Keratinocyte (primary cell): ENCODE results near the gene ZNF836. TPM values are rescaled to one million over a fixed set of nuclear protein-coding genes. Genes with fewer than 3 reads are reported as not detected.

Source experiments
- DNase-seq: peaks from one replicate; pipeline ENCODE4 v3.0.0-alpha.2; 2011; ENCODE audit warnings: low read depth, missing footprints, low spot score
- FAIRE-seq: peaks from 2 replicates; lab custom pipeline; 2011; peaks lifted over from hg19 to GRCh38; lab: Jason Lieb, UNC
- H2AFZ ChIP-seq: 2 replicates; pipeline ENCODE4 v1.6.0; 2012; ENCODE audit warnings: low read length, control low read depth, inconsistent platforms; ENCODE audit not compliant: control insufficient read depth
- H3K27ac ChIP-seq: 2 replicates; pipeline ENCODE4 v1.5.1; 2011; ENCODE audit warnings: low read length; ENCODE audit not compliant: control insufficient read depth, insufficient read depth
- H3K27me3 ChIP-seq: 3 replicates; pipeline ENCODE4 v1.6.0; 2011; ENCODE audit warnings: low read length; ENCODE audit not compliant: control insufficient read depth, insufficient read depth; ENCODE audit errors: extremely low read depth
- H3K36me3 ChIP-seq, 2 experiments: 2 replicates in 1 of 2; 3 replicates in 1 of 2; pipeline ENCODE4 v1.5.1; 2011; ENCODE audit warnings: low read length in 2 of 2, mild to moderate bottlenecking in 1 of 2; ENCODE audit not compliant: control insufficient read depth in 2 of 2, insufficient read depth in 2 of 2; ENCODE audit errors: extremely low read depth in 1 of 2
- H3K4me1 ChIP-seq: 3 replicates; pipeline ENCODE4 v1.5.1; 2011; ENCODE audit warnings: low read length; ENCODE audit not compliant: control insufficient read depth, insufficient read depth; ENCODE audit errors: extremely low read depth
- H3K4me2 ChIP-seq: 3 replicates; pipeline ENCODE4 v1.6.0; 2011; ENCODE audit warnings: low read depth, low read length; ENCODE audit not compliant: control insufficient read depth, insufficient read depth; ENCODE audit errors: extremely low read depth
- H3K4me3 ChIP-seq, 3 experiments: fragments of 200-600 bp in 1 of 3; sonication (generic) in 1 of 3; 2 replicates in 2 of 3; 3 replicates in 1 of 3; pipeline ENCODE4 v1.5.1; 2011 to 2016; ENCODE audit warnings: low read length in 3 of 3, mild to moderate bottlenecking in 3 of 3, control low read depth in 2 of 3, inconsistent platforms in 1 of 3, low read depth in 1 of 3, mixed read lengths in 1 of 3, mixed run types in 1 of 3, moderate library complexity in 1 of 3; ENCODE audit not compliant: control insufficient read depth in 2 of 3, insufficient read depth in 2 of 3; ENCODE audit errors: extremely low read depth in 1 of 3
- H3K79me2 ChIP-seq: 2 replicates; pipeline ENCODE4 v1.6.0; 2012; ENCODE audit warnings: low read length; ENCODE audit not compliant: control insufficient read depth, insufficient read depth
- H3K9ac ChIP-seq: 3 replicates; pipeline ENCODE4 v1.6.0; 2011; ENCODE audit warnings: low read length; ENCODE audit not compliant: control insufficient read depth, insufficient read depth; ENCODE audit errors: extremely low read depth
- H3K9me1 ChIP-seq: 3 replicates; pipeline ENCODE4 v1.6.0; 2011; ENCODE audit warnings: low read length; ENCODE audit not compliant: control insufficient read depth, insufficient read depth; ENCODE audit errors: extremely low read depth
- H3K9me3 ChIP-seq: 2 replicates; pipeline ENCODE4 v1.5.1; 2012; ENCODE audit warnings: low read depth, low read length; ENCODE audit not compliant: control insufficient read depth
- H4K20me1 ChIP-seq: 3 replicates; pipeline ENCODE4 v1.6.0; 2011; ENCODE audit warnings: low read length; ENCODE audit not compliant: control insufficient read depth, insufficient read depth; ENCODE audit errors: extremely low read depth
- CTCF ChIP-seq, 3 experiments: IDR thresholded peaks in 1 of 3; conservative IDR thresholded peaks in 1 of 3; optimal IDR thresholded peaks in 1 of 3; 2 replicates in 2 of 3; 3 replicates in 1 of 3; pipeline versions ENCODE3 to v1.5.1; 2011; ENCODE audit warnings: low read length in 3 of 3, mild to moderate bottlenecking in 3 of 3, moderate library complexity in 2 of 3, control low read depth in 1 of 3, inconsistent platforms in 1 of 3; ENCODE audit not compliant: insufficient read depth in 2 of 3; ENCODE audit errors: extremely low read depth in 1 of 3
- EZH2 ChIP-seq: IDR thresholded peaks from one replicate; pipeline ENCODE4 v1.6.1; 2012; ENCODE audit warnings: inconsistent platforms, mild to moderate bottlenecking, low read length, moderate library complexity
- dilution Hi-C: fragments of 300-500 bp; cut with MboI; formaldehyde crosslinking; loops from one replicate; pipeline ENCODE4 v1.7.0; 2020; ENCODE audit warnings: low sequenced_read_pairs; ENCODE audit not compliant: extremely low pct_ligation_motif_present
- polyA plus RNA-seq, 5 experiments: library from polyadenylated mRNA; depleted of rRNA in 3 of 5; stranded (reverse) in 3 of 5; stranded (forward) in 1 of 5; unstranded in 1 of 5; fragments of >200 nt; gene quantifications; 1 replicate in 1 of 5; 2 replicates in 3 of 5; 3 replicates in 1 of 5; pipeline versions ENCODE4 v1.2.1 to v1.2.3, GENCODE V29; 2011 to 2012; ENCODE audit warnings: missing spikeins in 2 of 5, low read depth in 1 of 5, low replicate concordance in 1 of 5

The ZNF836 gene
- polyA plus RNA-seq, 1 donor (not counting 4 experiments of a cell fraction or from before 2014, with no cell fraction given) = 5.0 TPM

DNA sequence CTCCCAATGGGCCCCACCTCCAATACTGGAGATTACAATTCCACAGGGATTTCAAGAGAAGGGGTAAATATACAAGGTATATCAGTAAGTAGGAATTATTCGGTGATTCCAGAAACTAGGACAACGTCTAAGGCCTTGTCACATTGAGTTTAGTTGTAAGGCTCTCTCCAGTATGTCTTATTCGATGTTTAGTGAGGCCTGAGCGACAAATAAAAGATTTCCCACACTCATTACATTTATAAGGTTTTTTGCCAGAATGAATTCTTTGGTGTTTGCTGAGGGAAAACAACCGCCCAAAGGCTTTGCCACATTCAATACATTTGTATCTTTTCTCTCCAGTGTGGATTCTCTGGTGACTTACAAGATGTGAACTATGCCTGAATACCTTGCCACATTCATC lies 56.7 kb downstream of the ZNF836 start:
- no peak overlapping the region for H3K27ac ChIP-seq
- H3K9me3 ChIP-seq = peaks cover 56% of the 10 kb centered on the region
- H3K27me3 ChIP-seq = no peaks in the 10 kb centered on the region
- no peaks in the 10 kb centered on the region for H3K79me2 ChIP-seq
- FAIRE-seq (no peak), DNase-seq (no peak)
- no peak overlapping the region for H3K4me2 ChIP-seq
- no peak overlapping the region for H2AFZ ChIP-seq
- no peaks in the 10 kb centered on the region for H4K20me1 ChIP-seq
- H3K4me1 ChIP-seq = no peaks in the 10 kb centered on the region
- no peak overlapping the region for H3K4me3 ChIP-seq
- no peaks in the 10 kb centered on the region for H3K9me1 ChIP-seq
- TF ChIP-seq CTCF (optimal IDR thresholded peaks at IDR 0.05 in 1 of 3, IDR thresholded peaks at IDR 0.05 in 1 of 3, conservative IDR thresholded peaks at IDR 0.05 in 1 of 3; ENCODE audit: extremely low read depth in 1 of 3, insufficient read depth in 2 of 3, low read length in 3 of 3) (no peak), EZH2 (no peak)
- no peak overlapping the region for H3K9ac ChIP-seq
- H3K36me3 ChIP-seq = peaks cover 11 to 14% of the 10 kb centered on the region in 2 experiments
- dilution Hi-C loops = no loop called here

DNA sequence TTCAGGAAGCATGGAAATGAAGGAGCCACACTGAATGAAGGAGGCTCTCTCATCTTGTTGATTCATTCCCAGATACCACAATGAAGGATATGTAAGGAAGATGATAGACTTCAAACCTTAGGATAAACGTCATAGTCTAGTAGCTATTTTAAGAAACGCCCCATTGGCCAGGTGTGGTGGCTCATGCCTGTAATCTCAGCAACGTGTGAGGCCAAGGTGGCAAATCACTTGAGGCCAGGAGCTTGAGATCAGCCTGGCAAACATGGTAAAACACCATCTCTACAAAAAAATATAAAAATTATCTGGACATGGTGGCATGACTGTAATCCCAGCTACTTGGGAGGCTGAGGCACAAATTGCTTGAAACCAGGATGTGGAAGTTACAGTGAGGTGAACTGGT lies 58.8 kb downstream of the ZNF836 start:
- Histone ChIP-seq H3K4me3 (no peak overlapping the region), H3K27ac (no peak overlapping the region), H4K20me1 (no peaks in the 10 kb centered on the region), H3K9me1 (no peaks in the 10 kb centered on the region), H3K79me2 (no peaks in the 10 kb centered on the region), H2AFZ (no peak overlapping the region), H3K36me3 (peaks cover 10 to 11% of the 10 kb centered on the region in 2 experiments), H3K9ac (no peak overlapping the region), H3K27me3 (no peaks in the 10 kb centered on the region), H3K4me2 (no peak overlapping the region), H3K4me1 (no peaks in the 10 kb centered on the region), H3K9me3 (peaks cover 46% of the 10 kb centered on the region)
- no peak for TF ChIP-seq EZH2
- no peak for TF ChIP-seq CTCF (optimal IDR thresholded peaks at IDR 0.05 in 1 of 3, IDR thresholded peaks at IDR 0.05 in 1 of 3, conservative IDR thresholded peaks at IDR 0.05 in 1 of 3; ENCODE audit: extremely low read depth in 1 of 3, insufficient read depth in 2 of 3, low read length in 3 of 3)
- dilution Hi-C loops = no loop called here
- FAIRE-seq (no peak), DNase-seq (no peak)
